Pancreas (tissue), 10 donors: ENCODE results near the gene UNC50. TPM values are rescaled to one million over a fixed set of nuclear protein-coding genes. Genes with fewer than 3 reads are reported as not detected.

ENCODE experiments used
- ATAC-seq, 4 donors: fragments of 200-7000 bp; cut with Tn5 transposase; one replicate each; pipeline versions ENCODE4 v1.8.0 to v1.9.1; 2020; ENCODE audit warnings: mild to moderate bottlenecking in 4 of 4, moderate library complexity in 4 of 4
- DNase-seq, 6 donors: peaks; one replicate each; pipeline ENCODE4 v3.0.0-alpha.2; 2020
- FAIRE-seq: peaks from 2 replicates; lab custom pipeline; 2012; peaks lifted over from hg19 to GRCh38; lab: Jason Lieb, UNC
- H3K27ac ChIP-seq, 4 donors: fragments of 200-600 bp; sonication (generic); 1 replicate in 3 of 4; 2 replicates in 1 of 4; pipeline versions ENCODE4 v1.5.0 to v1.8.0; 2020
- H3K27me3 ChIP-seq, 4 donors: fragments of 200-600 bp; one replicate each; pipeline ENCODE4 v1.8.0; 2021
- H3K36me3 ChIP-seq, 3 donors: fragments of 200-600 bp; sonication (generic) in 1 of 3; one replicate each; pipeline versions ENCODE4 v1.5.0 to v1.8.0; 2020 to 2021
- H3K4me1 ChIP-seq, 3 donors: fragments of 200-600 bp; one replicate each; pipeline ENCODE4 v1.8.0; 2021
- H3K4me3 ChIP-seq, 4 donors: fragments of 200-600 bp; sonication (generic) in 2 of 4; one replicate each; pipeline versions ENCODE4 v1.5.0 to v1.8.0; 2020 to 2021
- H3K9me3 ChIP-seq, 4 donors: fragments of 200-600 bp; one replicate each; pipeline ENCODE4 v1.8.0; 2021
- WGBS, 2 donors: extraction: QIAGEN DNeasy Blood & Tissue Kit; methylation state at CpG; one replicate each; pipeline ENCODE4 v1.1.7; 2013; 5-methylcytosine and 5-hydroxymethylcytosine counted together
- intact Hi-C, 3 donors: fragments of 100-400 bp; cut with DNase I; formaldehyde crosslinking; loops; one replicate each; pipeline versions ENCODE4 v1.11.1 to v1.14.2; 2022
- polyA plus RNA-seq, 2 donors: library from polyadenylated mRNA; stranded (reverse); fragments of 200-250 nt; gene quantifications; one replicate each; pipeline ENCODE4 v1.2.3, GENCODE V29; 2013
- total RNA-seq, 6 donors: library from RNA; stranded (reverse); fragmentation: NEBNext Ultra II Directional in 4 of 6; extraction: Animal tissue kit (Norgen Biotek cat#: 25700) in 4 of 6; gene quantifications; one replicate each; pipeline versions ENCODE4 v1.2.1 to v1.2.4, GENCODE V29; 2021 to 2023
- TF ChIP-seq, protein P1 (sequence below), 4 donors: fragments of 200-600 bp; sonication (generic) in 3 of 4; IDR thresholded peaks; one replicate each; pipeline versions ENCODE4 v1.5.0 to v1.8.0; 2021; ENCODE audit warnings: antibody characterized with exemption in 4 of 4
- donor health status: healthy with polysubstance abuse.
- donor health status: DM: no; HTN: no; CAD: no; lungs with moderate emphysema.
- donor health status: DM: no; HTN: no; CAD: no.
- donor health status: control.
- donor health status: control.
- donor health status: Bipolar disorder and iron deficiency.
- donor health status: DM: yes; HTN: yes; CAD: no.
- donor health status: DM: no; HTN: no; CAD: no.
- donor health status: DM: no; HTN: no; CAD: no.
- donor health status: DM: yes; HTN: yes; CAD: no.

Gene UNC50
- total and polyA plus RNA-seq, 8 donors: 11.9 to 38.1 (median 17.6) TPM

DNA sequence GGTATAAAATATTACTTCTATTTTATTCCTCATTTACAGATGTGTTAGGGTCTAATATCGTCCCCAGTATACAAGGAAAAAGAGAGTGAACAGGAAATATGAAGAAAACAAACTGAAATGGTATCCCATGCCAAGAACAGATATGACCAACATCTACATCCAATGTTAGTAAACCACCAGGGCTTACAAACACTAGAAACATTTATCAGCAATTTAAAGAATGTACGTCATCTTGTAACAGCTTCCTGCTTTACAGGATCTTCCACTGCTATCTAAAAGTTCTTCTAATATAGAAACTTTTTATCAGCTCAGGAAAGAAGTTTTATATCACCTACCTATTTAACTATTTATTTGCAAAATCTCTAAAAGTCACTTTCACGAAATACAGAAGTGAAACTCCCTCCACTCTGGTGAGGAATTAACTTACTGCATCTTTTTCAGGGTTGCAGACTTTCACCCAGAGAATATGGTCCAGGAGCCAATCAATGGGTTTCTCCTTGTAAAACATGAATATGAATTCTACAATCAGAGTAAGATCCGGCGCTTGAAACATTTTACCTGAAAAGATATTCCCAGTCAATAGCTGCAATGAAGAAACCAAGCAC lies 35.2 kb downstream of the UNC50 start:
- ATAC-seq (no peak), DNase-seq (no peak), FAIRE-seq (no peak)
- Histone ChIP-seq H3K4me3 (no peak overlapping the region), H3K36me3 (peaks cover 0 to 45% (median 10%) of the 10 kb centered on the region in 3 donors), H3K27me3 (no peaks in the 10 kb centered on the region), H3K9me3 (no peaks in the 10 kb centered on the region), H3K27ac (no peak overlapping the region), H3K4me1 (no peaks in the 10 kb centered on the region)
- TF ChIP-seq, protein P1, sequence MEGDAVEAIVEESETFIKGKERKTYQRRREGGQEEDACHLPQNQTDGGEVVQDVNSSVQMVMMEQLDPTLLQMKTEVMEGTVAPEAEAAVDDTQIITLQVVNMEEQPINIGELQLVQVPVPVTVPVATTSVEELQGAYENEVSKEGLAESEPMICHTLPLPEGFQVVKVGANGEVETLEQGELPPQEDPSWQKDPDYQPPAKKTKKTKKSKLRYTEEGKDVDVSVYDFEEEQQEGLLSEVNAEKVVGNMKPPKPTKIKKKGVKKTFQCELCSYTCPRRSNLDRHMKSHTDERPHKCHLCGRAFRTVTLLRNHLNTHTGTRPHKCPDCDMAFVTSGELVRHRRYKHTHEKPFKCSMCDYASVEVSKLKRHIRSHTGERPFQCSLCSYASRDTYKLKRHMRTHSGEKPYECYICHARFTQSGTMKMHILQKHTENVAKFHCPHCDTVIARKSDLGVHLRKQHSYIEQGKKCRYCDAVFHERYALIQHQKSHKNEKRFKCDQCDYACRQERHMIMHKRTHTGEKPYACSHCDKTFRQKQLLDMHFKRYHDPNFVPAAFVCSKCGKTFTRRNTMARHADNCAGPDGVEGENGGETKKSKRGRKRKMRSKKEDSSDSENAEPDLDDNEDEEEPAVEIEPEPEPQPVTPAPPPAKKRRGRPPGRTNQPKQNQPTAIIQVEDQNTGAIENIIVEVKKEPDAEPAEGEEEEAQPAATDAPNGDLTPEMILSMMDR (IDR thresholded peaks at IDR 0.05): no peak
- 87 to 88% methylated on average over 5 of the region's 5 CpGs for WGBS, 2 donors
- intact Hi-C loops: loop anchor here in 1 of 3 donors (10.0 kb wide), 1 partner anchor 191 kb away; no protein-coding TSS in a partner anchor

DNA sequence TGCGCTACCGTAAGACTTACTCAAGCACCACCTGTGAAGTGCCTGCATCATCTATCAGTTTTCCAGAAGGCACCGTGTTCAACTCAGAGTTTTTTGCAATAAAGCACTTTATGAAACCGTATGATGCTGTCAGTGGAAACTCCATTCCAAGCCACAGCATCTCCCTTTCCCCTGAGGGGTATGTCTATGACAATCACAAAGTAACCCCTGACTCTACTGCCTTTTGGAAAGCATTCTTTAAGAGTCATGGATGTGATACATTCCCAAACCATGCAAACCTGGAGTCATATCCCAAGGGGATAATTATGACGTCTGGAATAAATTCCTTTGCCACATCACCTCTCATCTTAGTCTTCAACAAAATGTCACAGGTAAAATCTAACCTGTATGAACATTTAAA lies 39.2 kb downstream of the UNC50 start:
- 68 to 77% methylated on average over 5 of the region's 5 CpGs for WGBS, 2 donors
- intact Hi-C loops: loop anchor here (5.0 to 10.0 kb wide), 3 partner anchors 187 to 420 kb away; no protein-coding TSS in a partner anchor

DNA sequence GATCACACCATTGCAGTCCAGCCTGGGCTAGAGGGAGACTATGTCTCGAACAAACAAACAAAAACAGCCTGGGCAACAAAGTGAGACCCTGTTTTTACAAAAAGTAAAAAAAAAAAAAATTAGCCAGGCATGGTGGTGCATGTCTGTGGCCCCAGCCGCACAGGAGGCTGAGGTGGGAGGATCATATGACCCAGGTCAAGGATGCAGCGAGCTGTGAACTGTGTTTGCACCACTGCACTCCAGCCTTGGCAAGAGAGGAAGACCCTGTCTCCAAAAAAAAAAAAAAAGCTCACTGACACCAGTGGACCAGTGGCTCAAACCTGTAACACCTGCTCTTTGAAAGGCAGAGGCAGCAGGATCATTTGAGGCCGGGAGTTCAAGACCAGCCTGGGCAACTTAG lies 40.1 kb downstream of the UNC50 start:
- DNase-seq (no peak), FAIRE-seq (no peak), ATAC-seq (no peak)
- TF ChIP-seq, protein P1 (IDR thresholded peaks at IDR 0.05): no peak
- Histone ChIP-seq H3K9me3 (no peaks in the 10 kb centered on the region), H3K27me3 (no peaks in the 10 kb centered on the region), H3K4me3 (no peak overlapping the region), H3K36me3 (peaks cover 0 to 21% (median 0%) of the 10 kb centered on the region in 3 donors), H3K4me1 (peaks cover 5 to 9% (median 7%) of the 10 kb centered on the region in 3 donors), H3K27ac (no peak overlapping the region)
- 87 to 90% methylated on average over 4 of the region's 4 CpGs for WGBS, 2 donors
- intact Hi-C loops: loop anchor here (5.0 to 10.0 kb wide), 3 partner anchors 186 to 419 kb away; no protein-coding TSS in a partner anchor

More for the DNA sequence above, 39.2 kb downstream of the UNC50 start:
- no peaks in the 10 kb centered on the region for H3K27me3 ChIP-seq
- H3K9me3 ChIP-seq: no peaks in the 10 kb centered on the region
- no peak for ATAC-seq
- no peak overlapping the region for H3K27ac ChIP-seq
- peaks cover 0 to 27% (median 0%) of the 10 kb centered on the region in 3 donors for H3K36me3 ChIP-seq
- no peak overlapping the region for H3K4me3 ChIP-seq
- DNase-seq: no peak
- TF ChIP-seq, protein P1 (IDR thresholded peaks at IDR 0.05): no peak
- no peak for FAIRE-seq
- H3K4me1 ChIP-seq: peaks cover 0 to 5% (median under 1%) of the 10 kb centered on the region in 3 donors

DNA sequence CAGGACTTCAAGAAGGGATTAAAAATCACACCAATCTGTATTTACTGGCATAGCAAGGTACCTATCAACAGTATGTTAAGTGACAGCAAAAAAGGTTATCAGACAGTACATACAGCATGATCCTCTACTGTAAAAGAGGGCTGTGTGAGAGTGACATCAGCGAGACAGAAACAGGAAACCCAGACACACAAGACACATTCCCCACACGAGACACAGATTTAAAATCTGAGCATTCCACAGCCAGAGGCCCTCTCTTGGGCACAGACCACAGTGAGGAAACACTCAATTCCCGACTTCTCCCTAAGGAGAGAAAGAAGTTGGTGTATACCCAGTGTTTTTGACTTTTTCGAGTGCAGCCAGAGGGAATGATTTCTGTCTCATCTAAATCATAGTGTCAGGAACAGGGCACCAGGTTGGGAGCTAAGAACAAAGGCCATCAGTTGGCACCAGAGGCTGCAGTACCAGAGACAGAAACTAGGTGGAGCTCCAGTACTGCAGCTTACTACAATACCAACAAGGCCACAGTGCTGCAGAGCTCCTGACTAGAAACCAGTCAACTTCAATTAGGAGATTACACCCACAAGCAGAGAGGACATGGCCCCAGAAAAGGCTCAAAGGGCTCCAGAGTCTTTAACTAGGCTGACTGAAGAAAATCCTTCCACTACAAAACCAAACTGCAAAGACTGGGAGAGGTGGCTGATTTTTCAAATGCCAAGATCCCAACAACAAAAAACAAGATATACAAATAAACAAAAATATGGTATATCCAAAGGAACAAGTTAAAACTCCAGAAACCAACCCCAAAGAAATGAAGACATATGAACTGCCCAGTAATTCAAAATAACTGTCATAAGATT lies 41.0 kb downstream of the UNC50 start:
- Histone ChIP-seq H3K4me3 (no peak overlapping the region), H3K27ac (no peak overlapping the region), H3K36me3 (peaks cover 0 to 18% (median 0%) of the 10 kb centered on the region in 3 donors), H3K27me3 (no peaks in the 10 kb centered on the region), H3K9me3 (no peaks in the 10 kb centered on the region), H3K4me1 (peaks cover 5 to 9% (median 8%) of the 10 kb centered on the region in 3 donors)
- TF ChIP-seq, protein P1 (IDR thresholded peaks at IDR 0.05): peak; percentile 90 to 97 (median 96)
- peak; percentile 90 to 99 (median 98) for ATAC-seq
- no peak for FAIRE-seq
- intact Hi-C loops: loop anchor here (5.0 to 10.0 kb wide), 3 partner anchors 185 to 418 kb away; no protein-coding TSS in a partner anchor
- peak in 5 of 6 donors; percentile 70 to 90 (median 73) for DNase-seq
- 24 to 27% methylated on average over 4 of the region's 4 CpGs for WGBS, 2 donors
